SU-DHL-6 (cell line): ENCODE results near the gene NUDT4.

ENCODE experiments used
- H2AFZ ChIP-seq: fragments of 200-600 bp; sonication (generic); 2 replicates; pipeline ENCODE4 v1.6.1; 2014; ENCODE audit warnings: low read depth, mild to moderate bottlenecking, moderate library complexity, mixed read lengths, antibody characterized with exemption, low read length; ENCODE audit not compliant: severe bottlenecking
- H3F3A ChIP-seq: fragments of 200-600 bp; shearing (Covaris generic); 2 replicates; pipeline ENCODE4 v1.6.0; 2016; ENCODE audit warnings: antibody characterized with exemption, mild to moderate bottlenecking; ENCODE audit not compliant: insufficient read depth
- H3K27ac ChIP-seq: fragments of 200-600 bp; sonication (generic); 2 replicates; pipeline ENCODE4 v1.5.1; 2016; ENCODE audit warnings: low read depth, mild to moderate bottlenecking, low read length, moderate library complexity, mixed read lengths
- H3K27me3 ChIP-seq: fragments of 200-600 bp; sonication (generic), shearing (Covaris generic); 2 replicates; pipeline ENCODE4 v1.6.0; 2014; ENCODE audit warnings: mild to moderate bottlenecking, low read length
- H3K36me3 ChIP-seq: fragments of 200-600 bp; sonication (generic); 2 replicates; pipeline ENCODE4 v1.6.1; 2014; ENCODE audit warnings: mild to moderate bottlenecking, low read length, mixed read lengths
- H3K4me2 ChIP-seq: fragments of 300-600, 200-600 bp; shearing (Covaris generic), sonication (generic); 2 replicates; pipeline ENCODE4 v1.6.0; 2014; ENCODE audit warnings: low read length, low read depth, mild to moderate bottlenecking; ENCODE audit not compliant: poor library complexity, severe bottlenecking
- H3K4me3 ChIP-seq: fragments of 200-600 bp; sonication (generic); 2 replicates; pipeline ENCODE4 v1.5.1; 2014; ENCODE audit warnings: antibody characterized with exemption, low read length, mild to moderate bottlenecking, mixed read lengths; ENCODE audit not compliant: insufficient read depth, poor library complexity, severe bottlenecking
- H3K79me2 ChIP-seq: fragments of 200-600 bp; sonication (generic); 2 replicates; pipeline ENCODE4 v1.6.1; 2014; ENCODE audit warnings: mild to moderate bottlenecking, low read length, moderate library complexity; ENCODE audit not compliant: insufficient read depth
- H3K9ac ChIP-seq: fragments of 200-600 bp; sonication (generic); 2 replicates; pipeline ENCODE4 v1.7.0; 2014; ENCODE audit warnings: mild to moderate bottlenecking, low read length
- H3K9me2 ChIP-seq: fragments of 200-600 bp; sonication (generic); replicated peaks from 2 replicates; pipeline ENCODE4 v1.6.1; 2014; ENCODE audit warnings: low read length; ENCODE audit not compliant: insufficient read depth
- H3K9me3 ChIP-seq: fragments of 200-600 bp; sonication (generic); 2 replicates; pipeline ENCODE4 v1.6.1; 2014; ENCODE audit warnings: low read length, mixed read lengths; ENCODE audit not compliant: insufficient read depth
- H4K20me1 ChIP-seq: fragments of 200-600 bp; sonication (generic); 2 replicates; pipeline ENCODE4 v1.6.1; 2014; ENCODE audit warnings: low read depth, mild to moderate bottlenecking, antibody characterized with exemption, low read length, moderate library complexity, mixed read lengths
- CTCF ChIP-seq: fragments of 200-600 bp; sonication (generic); IDR thresholded peaks from one replicate; pipeline ENCODE4 v1.5.1; 2017; ENCODE audit warnings: antibody characterized with exemption, mild to moderate bottlenecking, low read length, moderate library complexity; ENCODE audit not compliant: insufficient read depth, poor library complexity, severe bottlenecking
- EZH2phosphoT487 ChIP-seq: fragments of 200-600 bp; sonication (generic), shearing (Covaris generic); conservative IDR thresholded peaks from 2 replicates; pipeline ENCODE4 v1.6.1; 2018; ENCODE audit warnings: mild to moderate bottlenecking, antibody characterized with exemption, low read length, moderate library complexity, mixed read lengths

The NUDT4 gene

GRCh38 chr12:93451423-93452158, 73.9 kb downstream of the NUDT4 start:
- no peak for TF ChIP-seq CTCF
- H3K9me2 ChIP-seq = no peaks in the 10 kb centered on the region
- no peaks in the 10 kb centered on the region for H4K20me1 ChIP-seq
- H3K79me2 ChIP-seq = no peaks in the 10 kb centered on the region
- no peak overlapping the region for H2AFZ ChIP-seq
- no peaks in the 10 kb centered on the region for H3K9me3 ChIP-seq
- H3K27ac ChIP-seq = no peak overlapping the region
- no peaks in the 10 kb centered on the region for H3K27me3 ChIP-seq
- H3K4me3 ChIP-seq = no peak overlapping the region
- no peak overlapping the region for H3K9ac ChIP-seq
- H3F3A ChIP-seq = no peaks in the 10 kb centered on the region
- H3K36me3 ChIP-seq = no peaks in the 10 kb centered on the region
- no peak overlapping the region for H3K4me2 ChIP-seq

- H3K4me2 ChIP-seq = no peak overlapping the region
- no peak overlapping the region for H3K9ac ChIP-seq
- H3K27me3 ChIP-seq = no peaks in the 10 kb centered on the region
- no peaks in the 10 kb centered on the region for H4K20me1 ChIP-seq
- H3K9me2 ChIP-seq = no peaks in the 10 kb centered on the region
- no peaks in the 10 kb centered on the region for H3K9me3 ChIP-seq
- no peaks in the 10 kb centered on the region for H3F3A ChIP-seq
- H3K79me2 ChIP-seq = no peaks in the 10 kb centered on the region
- H2AFZ ChIP-seq = no peak overlapping the region
- H3K36me3 ChIP-seq = no peaks in the 10 kb centered on the region
- H3K27ac ChIP-seq = no peak overlapping the region
- TF ChIP-seq CTCF (no peak), EZH2phosphoT487 (no peak)
- no peak overlapping the region for H3K4me3 ChIP-seq
Observed at GRCh38 chr12:93453633-93454032, 75.9 kb downstream of the NUDT4 start.

GRCh38 chr12:93456077-93456476, 78.4 kb downstream of the NUDT4 start:
- H3K9me3 ChIP-seq = no peaks in the 10 kb centered on the region
- no peak overlapping the region for H3K27ac ChIP-seq
- no peaks in the 10 kb centered on the region for H4K20me1 ChIP-seq
- H3F3A ChIP-seq = no peaks in the 10 kb centered on the region
- no peak overlapping the region for H3K4me2 ChIP-seq
- H3K9me2 ChIP-seq = no peaks in the 10 kb centered on the region
- H3K79me2 ChIP-seq = no peaks in the 10 kb centered on the region
- no peak overlapping the region for H3K4me3 ChIP-seq
- H3K27me3 ChIP-seq = no peaks in the 10 kb centered on the region
- no peak for TF ChIP-seq CTCF
- H2AFZ ChIP-seq = no peak overlapping the region
- H3K9ac ChIP-seq = no peak overlapping the region
- H3K36me3 ChIP-seq = no peaks in the 10 kb centered on the region
